Nucleus accumbens (tissue), 56 donors: ENCODE data around the gene ZNF3.

Experiments
- DNase-seq, 56 donors: peaks; one replicate each; lab custom pipeline; 2025; lab: John Stamatoyannopoulos, UW

The ZNF3 gene

DNA sequence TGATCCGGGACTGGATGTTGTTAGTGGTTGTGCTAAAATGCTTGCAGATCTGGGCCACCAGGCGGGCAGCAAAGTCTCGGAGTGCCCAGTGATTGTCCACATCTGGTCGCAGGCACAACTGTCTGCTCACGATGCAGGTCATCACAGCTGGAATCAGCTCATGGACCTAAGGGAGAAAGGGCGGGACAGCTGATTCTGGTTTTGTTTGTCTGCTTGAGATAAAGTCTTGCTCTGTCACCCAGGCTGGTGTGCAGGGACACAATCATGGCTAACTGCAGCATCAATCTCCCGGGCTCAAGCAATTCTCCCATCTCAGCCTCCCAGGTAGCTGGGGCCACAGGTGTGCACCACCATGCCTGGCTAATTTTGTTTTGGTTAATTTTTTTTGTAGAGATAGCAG, 29.6 kb upstream of the ZNF3 start:
- DNase-seq, result no peak

GRCh38 chr7:100109521-100110163, 28.1 kb upstream of the ZNF3 start:
- no peak for DNase-seq

DNA sequence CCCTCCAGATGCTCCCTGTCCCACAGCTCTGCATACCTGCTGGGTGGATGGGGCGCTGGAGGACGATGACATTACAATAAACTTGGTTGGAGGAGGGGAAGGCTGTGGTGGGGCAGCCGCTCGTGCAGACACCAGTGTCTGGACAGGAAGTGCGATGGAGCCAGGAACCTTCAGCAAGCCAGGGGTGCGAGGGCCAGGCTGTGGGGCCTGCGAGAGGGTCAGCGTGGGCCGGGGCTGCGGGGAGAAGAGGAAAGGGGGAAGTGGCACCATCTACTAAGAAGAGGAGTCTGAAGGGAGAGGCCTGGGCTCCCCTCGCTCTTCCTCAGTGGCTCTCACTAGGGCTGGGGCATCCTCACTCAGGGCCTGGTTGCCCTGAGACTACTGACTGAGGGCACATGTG, 26.4 kb upstream of the ZNF3 start:
- no peak for DNase-seq

- peak in 3 of 56 donors; percentile 7 to 24 (median 19) for DNase-seq
Observed at GRCh38 chr7:100107125-100107737, 25.7 kb upstream of the ZNF3 start.

- no peak for DNase-seq
Observed at GRCh38 chr7:100106633-100107032, 25.1 kb upstream of the ZNF3 start.

DNA sequence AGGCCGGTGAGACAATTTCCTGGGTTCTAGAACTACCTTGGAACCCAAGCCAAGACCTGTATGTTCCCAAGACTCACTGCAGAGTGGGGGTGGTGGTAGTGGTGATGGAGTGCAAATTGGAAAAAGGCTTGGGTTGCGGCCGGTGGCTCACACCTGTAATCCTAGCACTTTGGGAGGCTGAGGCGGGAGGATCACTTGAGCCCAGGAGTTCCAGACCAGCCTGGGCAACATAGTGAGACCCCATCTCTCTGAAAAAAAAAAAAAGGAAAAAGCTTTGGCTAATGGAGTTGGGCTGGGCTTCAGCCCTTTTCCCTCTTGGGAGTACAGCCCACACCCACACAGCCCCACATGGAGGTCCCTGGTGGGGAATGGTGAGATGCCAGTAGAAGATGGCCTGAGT, 24.0 kb upstream of the ZNF3 start:
- no peak for DNase-seq

GRCh38 chr7:100102950-100103840, 21.7 kb upstream of the ZNF3 start:
- no peak for DNase-seq

DNA sequence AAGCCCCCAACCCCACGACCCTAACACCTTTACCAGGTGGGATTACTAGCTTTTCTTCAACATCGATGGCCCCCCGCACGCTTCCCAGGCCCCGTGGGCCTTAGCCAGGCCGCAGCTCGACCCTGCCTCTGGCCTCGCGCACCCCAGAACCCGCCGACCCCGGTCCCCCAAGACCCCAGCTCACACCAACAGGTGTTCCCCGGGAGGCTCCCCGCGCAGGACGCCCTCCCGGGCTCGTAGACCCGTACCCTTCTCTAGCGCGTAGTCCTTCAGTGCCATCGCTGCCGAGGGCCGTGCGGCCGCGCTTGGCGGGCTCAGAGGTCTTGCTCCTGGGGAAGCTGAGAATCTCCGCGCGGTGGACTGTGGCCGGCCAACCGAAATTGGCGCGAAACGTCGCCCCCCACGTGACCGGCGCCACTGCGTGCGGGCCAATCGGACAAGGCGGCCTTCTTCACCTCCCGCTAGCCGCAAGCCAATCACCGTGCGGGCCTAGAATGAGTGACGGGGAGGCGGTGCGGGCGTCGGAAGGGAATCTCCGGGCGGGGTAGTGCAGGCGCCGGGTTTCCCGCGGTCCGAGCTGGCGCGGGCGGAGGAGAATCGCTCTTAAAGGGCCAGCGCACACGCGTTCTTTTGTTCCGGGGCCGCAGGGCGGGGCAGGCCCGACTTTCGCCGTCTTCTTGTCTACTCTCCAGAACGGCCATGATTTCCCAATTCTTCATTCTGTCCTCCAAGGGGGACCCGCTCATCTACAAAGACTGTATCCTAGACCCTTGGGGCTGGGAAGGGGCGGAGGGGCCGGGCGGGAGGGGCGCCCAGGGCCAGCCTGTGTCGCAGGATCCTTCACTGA, 19.7 kb upstream of the ZNF3 start, which contains the start of the genes AP4M1 and MCM7:
Gene AP4M1, plus strand, starts transcription at position 628 of the 847 bp plus-strand sequence. Its CDS starts 72 bp downstream, at position 700.
Gene MCM7, minus strand, starts transcription at position 382 of the 847 bp plus-strand sequence. Its CDS starts 103 bp downstream, at position 279.
- DNase-seq, result peak; percentile 88 to 100 (median 98)

DNA sequence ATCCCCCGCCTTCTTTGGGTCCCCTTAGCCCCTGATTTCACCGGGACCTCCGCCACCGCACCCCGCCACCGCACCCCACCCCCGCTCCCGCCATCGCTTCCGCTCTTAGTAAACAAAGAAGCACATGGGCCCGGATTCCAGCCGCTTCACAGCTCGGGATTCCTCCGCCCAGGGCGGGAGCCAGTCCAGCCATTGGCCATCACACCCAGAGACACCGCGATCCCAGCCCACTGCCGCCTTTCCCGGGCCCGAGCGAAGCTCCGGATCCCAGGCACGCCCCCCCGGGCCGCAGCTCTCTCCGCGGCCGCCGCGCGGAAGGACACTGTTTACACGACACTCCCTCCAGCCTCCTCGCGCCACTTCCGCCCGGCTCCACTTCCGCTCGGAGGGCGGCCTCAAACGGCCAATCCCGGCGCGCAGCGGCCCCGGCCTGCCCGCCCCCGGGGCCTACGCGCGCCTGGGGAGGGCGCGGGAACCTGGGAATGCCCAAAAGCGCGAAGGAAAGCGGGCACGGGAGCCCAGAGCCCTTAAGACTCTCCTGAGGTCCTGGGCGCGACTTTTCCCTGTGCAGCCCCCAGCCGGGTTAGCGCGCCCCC, 19.0 kb upstream of the ZNF3 start:
- DNase-seq, result peak in 55 of 56 donors; percentile 53 to 93 (median 85)

GRCh38 chr7:100099452-100099851, 17.9 kb upstream of the ZNF3 start:
- no peak for DNase-seq

- no peak for DNase-seq
Observed at GRCh38 chr7:100098913-100099312, 17.4 kb upstream of the ZNF3 start.

DNA sequence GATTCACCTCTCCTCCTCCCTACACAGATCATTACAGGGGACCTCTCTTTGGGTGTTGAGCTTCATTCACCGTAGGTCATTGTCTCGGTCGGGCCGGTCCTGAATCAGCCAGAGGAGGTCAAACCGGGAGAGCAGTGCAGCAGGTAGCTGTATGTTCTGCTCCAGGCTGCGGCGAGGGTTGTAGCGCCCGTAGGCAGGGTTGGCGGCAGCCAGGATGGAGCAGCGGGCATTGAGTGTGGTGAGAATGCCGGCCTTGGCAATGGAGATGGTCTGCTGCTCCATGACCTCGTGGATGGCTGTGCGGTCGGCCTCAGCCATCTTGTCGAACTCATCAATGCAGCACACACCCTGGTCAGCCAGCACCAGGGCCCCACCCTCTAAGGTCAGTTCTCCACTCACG, 14.2 kb upstream of the ZNF3 start:
- no peak for DNase-seq

- DNase-seq, result no peak
Observed at GRCh38 chr7:100095289-100095688, 13.8 kb upstream of the ZNF3 start.

DNA sequence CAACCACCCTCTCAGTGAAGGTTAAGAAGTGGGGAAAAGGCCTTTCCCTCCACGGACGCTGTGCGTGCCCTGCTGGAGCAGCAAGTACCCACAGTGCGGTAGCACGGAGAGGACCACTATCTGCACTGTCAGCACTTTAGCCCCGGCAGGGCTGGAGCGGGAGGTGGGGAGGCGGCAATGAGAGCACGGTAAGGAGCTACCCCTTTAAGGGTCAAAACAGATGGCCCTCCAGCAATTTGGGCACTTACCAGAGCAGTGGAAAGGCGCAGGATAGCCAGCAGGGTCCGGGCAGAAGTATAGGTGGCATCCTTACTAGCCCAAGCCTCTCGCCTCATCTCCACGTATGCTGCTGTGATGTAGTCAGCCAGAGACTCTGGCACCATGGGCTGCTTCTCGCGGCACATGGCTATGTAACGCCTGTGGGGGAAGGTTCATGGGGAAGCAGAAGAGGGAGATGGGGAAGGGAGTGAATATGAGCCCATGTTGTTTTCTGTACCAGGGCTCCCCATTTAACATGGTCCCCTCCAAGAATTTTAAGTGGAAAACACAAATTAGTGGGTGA, 12.5 kb upstream of the ZNF3 start:
- DNase-seq, result no peak

- DNase-seq, result no peak
Observed at GRCh38 chr7:100093498-100093897, 12.0 kb upstream of the ZNF3 start.

GRCh38 chr7:100093054-100093453, 11.5 kb upstream of the ZNF3 start:
- DNase-seq, result no peak

DNA sequence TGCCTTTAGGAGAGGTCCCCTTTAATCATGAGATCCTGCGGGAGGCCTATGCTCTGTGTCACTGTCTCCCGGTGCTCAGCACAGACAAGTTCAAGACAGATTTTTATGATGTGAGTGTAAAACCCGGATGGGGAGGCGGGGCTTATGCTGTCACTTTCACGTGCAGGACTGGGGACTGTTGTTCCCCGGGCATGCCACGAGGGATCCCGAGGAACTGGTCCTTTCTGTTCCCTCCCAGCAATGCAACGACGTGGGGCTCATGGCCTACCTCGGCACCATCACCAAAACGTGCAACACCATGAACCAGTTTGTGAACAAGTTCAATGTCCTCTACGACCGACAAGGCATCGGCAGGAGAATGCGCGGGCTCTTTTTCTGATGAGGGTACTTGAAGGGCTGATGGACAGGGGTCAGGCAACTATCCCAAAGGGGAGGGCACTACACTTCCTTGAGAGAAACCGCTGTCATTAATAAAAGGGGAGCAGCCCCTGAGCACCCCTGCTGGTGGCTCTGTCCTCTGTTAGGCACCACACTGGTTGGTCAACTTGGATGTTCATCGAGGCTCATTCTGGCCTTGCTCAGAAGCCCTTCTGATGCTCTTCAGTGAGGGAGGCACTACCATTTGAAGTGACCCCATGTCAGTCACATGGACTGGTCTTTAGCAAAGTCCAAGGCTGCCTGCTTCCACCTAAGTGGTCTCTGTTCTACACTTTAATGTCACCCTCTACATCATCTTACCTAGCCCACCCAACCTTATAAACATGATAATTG, 10.1 kb upstream of the ZNF3 start:
- no peak for DNase-seq

DNA sequence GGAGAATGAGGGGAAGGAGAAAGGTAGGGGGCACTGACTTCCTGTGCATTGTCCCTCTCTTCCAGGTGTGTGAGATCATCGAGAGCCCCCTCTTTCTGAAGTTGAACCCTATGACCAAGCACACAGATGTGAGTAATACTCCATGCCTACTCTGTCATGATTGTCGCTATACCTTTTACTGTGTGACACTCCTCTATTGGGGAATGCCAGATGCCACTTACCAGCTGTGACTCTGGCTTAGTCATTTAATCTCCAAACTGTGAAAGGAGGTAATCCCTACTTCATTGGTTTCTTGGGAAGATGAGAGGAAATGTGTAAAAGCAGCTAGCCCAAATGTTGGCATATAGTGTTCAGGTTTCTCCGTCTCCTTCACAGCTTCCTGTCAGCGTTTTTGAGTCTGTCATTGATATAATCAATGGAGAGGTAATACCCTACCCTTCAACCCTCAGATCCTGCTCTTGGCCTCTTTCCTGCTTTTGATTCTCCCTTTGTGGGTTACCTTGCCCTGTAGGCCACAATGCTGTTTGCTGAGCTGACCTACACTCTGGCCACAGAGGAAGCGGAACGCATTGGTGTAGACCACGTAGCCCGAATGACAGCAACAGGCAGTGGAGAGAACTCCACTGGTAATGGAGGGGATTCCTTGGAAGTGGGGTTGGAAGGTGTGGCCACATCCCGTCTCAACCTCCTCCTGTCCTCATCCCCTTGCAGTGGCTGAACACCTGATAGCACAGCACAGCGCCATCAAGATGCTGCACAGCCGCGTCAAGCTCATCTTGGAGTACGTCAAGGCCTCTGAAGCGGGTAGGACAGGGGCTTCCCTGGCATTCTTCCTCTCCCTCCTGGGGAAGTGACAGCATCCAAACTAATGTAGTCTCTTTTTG, 9.2 kb upstream of the ZNF3 start:
- DNase-seq, result no peak
